AG10803 (cell line): Measurements from ENCODE around the gene PCGF3.

Experiments
- DNase-seq: peaks from one replicate; pipeline ENCODE4 v3.0.0; 2010; ENCODE audit warnings: low read depth
- H3K4me3 ChIP-seq: 2 replicates; pipeline ENCODE4 v1.5.1; 2011; ENCODE audit warnings: mild to moderate bottlenecking, low read length, control low read depth
- TF ChIP-seq, protein P1 (sequence below): conservative IDR thresholded peaks from 2 replicates; pipeline ENCODE4 v1.5.1; 2011; ENCODE audit warnings: mild to moderate bottlenecking, low read length, control low read depth, inconsistent platforms

PCGF3 gene

DNA sequence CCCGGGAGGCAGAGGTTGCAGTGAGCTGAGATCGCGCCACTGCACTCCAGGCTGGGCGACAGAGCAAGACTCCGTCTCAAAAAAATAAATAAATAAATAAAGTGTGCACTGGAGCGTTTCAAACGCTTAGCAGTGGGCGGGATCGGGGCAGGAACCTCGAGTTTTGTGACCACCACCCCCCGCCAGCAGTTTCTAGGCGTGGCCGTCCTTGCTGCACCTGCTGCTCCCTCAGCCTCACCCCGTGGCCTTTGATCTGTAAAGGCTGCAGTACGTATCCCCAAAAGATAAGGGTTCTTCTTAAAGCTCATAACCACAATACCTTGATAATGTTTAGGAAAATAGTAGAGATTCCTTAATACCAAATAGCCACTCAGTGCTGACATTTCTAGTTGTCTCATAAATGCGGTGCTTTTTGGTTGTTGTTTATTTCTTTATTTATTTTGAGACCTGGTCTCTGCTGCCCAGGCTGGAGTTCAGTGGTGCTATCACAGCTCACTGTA lies 33.2 kb downstream of the PCGF3 start:
- no peak overlapping the region for H3K4me3 ChIP-seq
- TF ChIP-seq, protein P1, sequence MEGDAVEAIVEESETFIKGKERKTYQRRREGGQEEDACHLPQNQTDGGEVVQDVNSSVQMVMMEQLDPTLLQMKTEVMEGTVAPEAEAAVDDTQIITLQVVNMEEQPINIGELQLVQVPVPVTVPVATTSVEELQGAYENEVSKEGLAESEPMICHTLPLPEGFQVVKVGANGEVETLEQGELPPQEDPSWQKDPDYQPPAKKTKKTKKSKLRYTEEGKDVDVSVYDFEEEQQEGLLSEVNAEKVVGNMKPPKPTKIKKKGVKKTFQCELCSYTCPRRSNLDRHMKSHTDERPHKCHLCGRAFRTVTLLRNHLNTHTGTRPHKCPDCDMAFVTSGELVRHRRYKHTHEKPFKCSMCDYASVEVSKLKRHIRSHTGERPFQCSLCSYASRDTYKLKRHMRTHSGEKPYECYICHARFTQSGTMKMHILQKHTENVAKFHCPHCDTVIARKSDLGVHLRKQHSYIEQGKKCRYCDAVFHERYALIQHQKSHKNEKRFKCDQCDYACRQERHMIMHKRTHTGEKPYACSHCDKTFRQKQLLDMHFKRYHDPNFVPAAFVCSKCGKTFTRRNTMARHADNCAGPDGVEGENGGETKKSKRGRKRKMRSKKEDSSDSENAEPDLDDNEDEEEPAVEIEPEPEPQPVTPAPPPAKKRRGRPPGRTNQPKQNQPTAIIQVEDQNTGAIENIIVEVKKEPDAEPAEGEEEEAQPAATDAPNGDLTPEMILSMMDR, result no peak
- DNase-seq, result no peak

DNA sequence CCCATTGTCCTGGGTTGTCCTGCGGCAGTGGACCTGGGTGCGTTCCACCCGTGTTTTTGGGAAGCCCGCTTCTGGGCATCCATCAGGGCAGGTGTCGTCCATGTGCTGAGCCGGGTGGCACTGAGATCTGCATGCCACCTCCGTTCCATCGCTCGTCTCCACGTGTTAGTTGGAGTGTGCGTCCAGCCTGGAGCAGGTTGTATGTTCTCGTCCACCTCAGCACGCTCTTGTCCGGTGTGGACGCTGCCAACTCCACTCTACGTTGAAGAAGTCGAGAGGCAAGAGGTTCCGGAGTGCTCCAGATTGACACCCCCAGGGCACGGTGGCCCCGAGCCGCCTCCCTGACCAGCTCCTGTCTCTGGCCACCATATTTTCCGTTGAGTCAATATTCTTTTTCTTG lies 33.9 kb downstream of the PCGF3 start:
- DNase-seq, result no peak
- TF ChIP-seq, protein P1, result no peak
- H3K4me3 ChIP-seq, result no peak overlapping the region

DNA sequence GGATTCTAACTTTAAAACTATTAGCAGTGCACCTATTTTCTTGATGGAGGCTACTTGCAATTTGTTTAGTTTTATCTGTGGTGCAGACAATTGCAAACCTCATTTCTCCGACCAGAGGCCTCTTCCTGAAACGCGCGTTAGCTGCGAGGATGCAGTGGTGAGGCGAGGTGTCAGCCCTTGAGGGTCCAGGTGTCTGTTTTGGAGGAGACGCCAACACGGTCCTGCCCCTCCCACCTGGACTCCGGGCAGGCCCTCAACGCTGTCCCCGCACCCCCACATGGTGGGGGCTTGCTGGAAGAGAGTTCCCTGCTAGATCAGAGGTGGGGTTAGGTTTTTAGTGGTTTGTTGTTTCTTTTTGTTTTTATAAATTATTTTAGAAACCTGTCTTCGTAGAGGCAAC lies 34.4 kb downstream of the PCGF3 start:
- TF ChIP-seq, protein P1, result no peak
- DNase-seq, result no peak
- no peak overlapping the region for H3K4me3 ChIP-seq

DNA sequence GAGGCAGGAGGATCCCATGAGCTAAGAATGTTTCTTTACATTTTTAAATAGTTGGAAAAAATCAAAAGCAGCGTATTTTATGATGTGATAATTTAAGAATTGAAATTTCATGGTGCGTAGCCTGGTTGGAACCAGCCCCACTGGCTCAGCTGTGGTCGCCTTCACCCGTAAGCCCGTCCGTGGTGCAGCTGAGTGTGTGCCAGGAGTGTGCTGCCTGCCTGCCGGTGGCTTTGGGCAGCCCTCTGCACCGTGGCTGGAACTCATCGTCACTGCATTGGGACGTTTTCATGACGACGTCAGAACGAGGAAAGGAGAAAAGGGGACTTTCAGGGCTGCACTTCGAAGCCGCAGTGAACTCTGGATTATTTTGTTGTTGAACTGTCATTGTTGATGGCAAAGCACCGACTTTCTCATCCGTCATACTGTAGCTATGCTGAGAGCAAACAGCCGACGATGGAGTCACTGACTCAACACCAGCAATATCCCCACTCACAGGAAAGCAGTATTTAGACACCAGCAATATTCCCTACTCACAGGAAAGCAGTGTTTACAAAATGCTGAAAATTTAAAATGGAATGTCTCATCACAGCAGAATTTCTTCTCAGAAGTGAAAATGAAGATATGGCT lies 35.1 kb downstream of the PCGF3 start:
- DNase-seq, result no peak
- H3K4me3 ChIP-seq, result no peak overlapping the region
- TF ChIP-seq, protein P1, result no peak

DNA sequence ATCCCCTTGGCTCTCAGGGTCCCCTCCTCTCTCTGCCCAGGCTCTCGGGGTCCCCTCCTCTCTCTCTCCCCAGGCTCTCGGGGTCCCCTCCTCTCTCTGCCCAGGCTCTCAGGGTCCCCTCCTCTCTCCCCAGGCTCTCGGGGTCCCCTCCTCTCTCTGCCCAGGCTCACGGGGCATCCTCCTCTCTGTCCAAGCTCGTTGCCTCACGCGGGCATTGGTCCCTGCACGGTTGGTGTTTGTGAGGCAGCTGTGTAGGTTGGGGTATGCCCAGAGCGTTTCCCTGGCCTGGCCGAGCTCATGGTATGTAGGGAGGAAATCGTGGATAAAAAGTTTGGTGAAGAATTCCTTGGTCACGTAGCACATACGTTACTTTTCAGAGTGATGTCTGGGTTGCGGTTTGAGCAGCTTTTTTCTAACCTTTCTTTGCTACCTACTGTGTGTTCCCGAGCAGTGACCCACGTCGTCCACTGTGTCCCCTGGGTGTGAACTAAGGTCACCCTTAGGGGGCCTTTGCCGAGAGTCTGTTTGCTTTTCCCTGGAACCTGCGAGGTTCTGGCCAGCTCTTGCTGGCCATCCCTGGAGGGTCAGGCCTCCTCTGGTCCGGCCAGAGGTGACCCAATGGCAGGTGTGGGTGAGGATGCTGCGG lies 36.6 kb downstream of the PCGF3 start:
- TF ChIP-seq, protein P1, result no peak
- no peak for DNase-seq
- H3K4me3 ChIP-seq, result no peak overlapping the region

DNA sequence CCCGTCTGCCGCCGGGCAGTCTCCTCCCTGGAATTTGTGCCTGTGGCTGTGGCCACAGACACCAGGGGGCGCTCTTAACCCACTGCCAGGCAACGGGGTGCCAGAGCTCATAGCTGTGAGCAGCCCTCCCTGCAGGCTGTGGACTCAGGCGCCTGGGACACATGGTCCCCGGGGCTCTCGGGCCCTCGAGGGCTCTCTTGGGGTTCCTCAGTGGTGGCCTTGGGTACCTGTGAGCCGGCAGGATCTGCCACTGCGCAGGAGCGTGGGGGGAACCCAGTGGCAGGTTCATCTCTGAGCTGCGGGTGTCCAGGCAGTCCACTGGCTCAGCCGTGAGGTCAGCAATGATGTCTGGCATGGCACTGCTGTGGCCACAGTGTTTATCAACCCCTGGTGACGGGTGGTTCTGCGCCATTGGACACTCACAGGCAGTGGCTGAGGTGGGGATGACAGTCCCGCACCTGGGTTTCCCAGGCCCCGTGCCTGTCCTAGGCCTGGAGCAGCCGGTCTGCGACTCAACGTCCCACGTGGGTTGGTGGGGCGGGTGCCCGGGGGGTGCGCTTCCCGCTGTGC lies 37.2 kb downstream of the PCGF3 start:
- TF ChIP-seq, protein P1, result peak; percentile 75
- DNase-seq, result peak; percentile 42
- no peak overlapping the region for H3K4me3 ChIP-seq
